ENCODE results near the gene FBN3. TPM values are rescaled to one million over a fixed set of nuclear protein-coding genes. Genes with fewer than 3 reads are reported as not detected.

FBN3 gene
- total RNA-seq, 4 donors from 2014 or later, result 0.06 to 32.8 TPM; not detected in 2

DNA sequence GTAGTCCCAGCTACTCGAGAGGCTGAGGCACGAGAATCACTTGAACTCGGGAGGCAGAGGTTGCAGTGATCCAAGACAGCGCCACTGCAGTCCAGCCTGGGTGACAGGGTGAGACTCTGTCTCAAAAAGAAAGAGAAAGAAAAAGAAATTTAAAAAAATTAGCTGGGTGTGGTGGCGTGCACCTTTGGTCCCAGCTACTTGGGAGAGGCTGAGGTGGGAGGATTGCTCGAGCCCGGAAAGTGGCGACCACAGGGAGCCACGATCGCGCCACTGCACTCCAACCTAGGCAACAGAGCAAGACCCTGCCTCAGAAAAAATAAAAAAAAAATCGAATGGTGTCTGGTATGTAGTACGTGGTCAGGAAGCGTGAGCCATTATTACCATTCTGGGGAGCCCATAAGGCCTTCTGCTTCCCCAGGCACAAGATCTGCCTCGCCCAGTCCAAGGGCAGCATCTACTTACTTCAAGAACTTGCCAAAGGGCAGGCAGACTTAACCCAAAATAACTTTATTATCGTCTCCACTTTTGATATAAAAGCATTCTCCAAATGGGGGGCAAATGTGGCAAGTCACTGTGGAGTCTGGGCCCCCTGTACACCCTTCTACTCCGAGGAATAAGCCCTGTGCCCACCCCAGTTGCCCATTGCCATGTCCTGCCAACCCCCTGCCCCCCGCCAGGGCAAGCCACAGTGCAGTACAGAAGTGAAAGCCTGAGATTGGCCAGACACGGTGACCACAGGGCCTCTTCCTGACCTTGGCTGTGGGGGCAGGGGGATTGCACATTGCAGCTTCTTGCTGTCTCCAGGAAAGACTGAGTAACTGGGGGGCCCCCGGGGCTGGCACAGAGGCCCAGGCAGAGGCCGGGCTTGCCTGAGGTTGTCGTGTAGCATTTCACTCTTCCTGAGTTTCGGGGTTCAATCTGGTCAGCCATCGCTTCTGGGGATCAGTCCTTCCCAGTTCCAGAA, 84.2 kb downstream of the FBN3 start:
- Histone ChIP-seq H3K27me3 (no peaks in the 10 kb centered on the region), H3K36me3 (no peaks in the 10 kb centered on the region), H3K9me3 (peaks cover 0 to 7% of the 10 kb centered on the region in 2 donors), H3K4me1 (no peaks in the 10 kb centered on the region), H3K4me3 (no peak overlapping the region), H3K27ac (no peak overlapping the region)
- intact Hi-C loops (cut with DNase I; ENCODE audit: low total_unique reads), result no loop called here
- DNase-seq, result no peak
- TF ChIP-seq POLR2A (IDR thresholded peaks at IDR 0.05), result no peak
- TF ChIP-seq CTCF (IDR thresholded peaks at IDR 0.05), result no peak

- intact Hi-C loops (cut with DNase I; ENCODE audit: low total_unique reads), result no loop called here
- Histone ChIP-seq H3K27ac (no peak overlapping the region), H3K9me3 (no peaks in the 10 kb centered on the region), H3K4me1 (no peaks in the 10 kb centered on the region), H3K4me3 (no peak overlapping the region), H3K27me3 (no peaks in the 10 kb centered on the region), H3K36me3 (no peaks in the 10 kb centered on the region)
- no peak for DNase-seq
- TF ChIP-seq POLR2A (IDR thresholded peaks at IDR 0.05) (no peak), CTCF (IDR thresholded peaks at IDR 0.05) (no peak)
These were observed 91.7 kb downstream of the FBN3 start for GRCh38 chr19:8057545-8058270.

DNA sequence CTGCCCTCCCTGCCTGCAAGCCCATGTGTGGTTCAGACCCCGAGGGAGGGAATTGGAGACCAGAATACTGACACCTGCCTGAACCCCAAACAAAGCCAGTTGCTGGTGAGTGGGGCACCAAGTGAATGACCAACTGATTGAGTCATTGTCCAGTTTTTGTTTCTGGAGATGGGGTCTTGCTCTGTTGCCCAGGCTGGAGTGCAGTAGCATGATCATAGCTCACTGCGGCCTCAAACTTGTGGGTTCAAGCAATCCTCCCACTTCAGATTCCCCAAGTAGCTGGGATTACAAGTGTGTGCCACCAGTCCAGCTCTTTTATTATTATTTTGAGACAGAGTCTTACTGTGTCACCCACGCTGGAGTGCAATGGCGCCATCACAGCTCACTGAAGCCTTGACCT, 92.9 kb downstream of the FBN3 start:
- intact Hi-C loops (cut with DNase I; ENCODE audit: low total_unique reads), result no loop called here
- Histone ChIP-seq H3K27me3 (no peaks in the 10 kb centered on the region), H3K4me1 (no peaks in the 10 kb centered on the region), H3K4me3 (no peak overlapping the region), H3K36me3 (no peaks in the 10 kb centered on the region), H3K27ac (no peak overlapping the region), H3K9me3 (no peaks in the 10 kb centered on the region)
- no peak for DNase-seq
- TF ChIP-seq POLR2A (IDR thresholded peaks at IDR 0.05) (no peak), CTCF (IDR thresholded peaks at IDR 0.05) (no peak)

GRCh38 chr19:8054169-8054568, 95.2 kb downstream of the FBN3 start:
- Histone ChIP-seq H3K4me1 (no peaks in the 10 kb centered on the region), H3K27ac (no peak overlapping the region), H3K27me3 (no peaks in the 10 kb centered on the region), H3K4me3 (no peak overlapping the region), H3K9me3 (no peaks in the 10 kb centered on the region), H3K36me3 (no peaks in the 10 kb centered on the region)
- DNase-seq, result no peak
- TF ChIP-seq POLR2A (IDR thresholded peaks at IDR 0.05) (no peak), CTCF (IDR thresholded peaks at IDR 0.05) (no peak)
- intact Hi-C loops (cut with DNase I; ENCODE audit: low total_unique reads), result no loop called here

GRCh38 chr19:8052464-8052859, 96.9 kb downstream of the FBN3 start, which contains the start of gene CCL25:
Gene CCL25 (plus strand): TSS chr19:8052760. CDS start chr19:8053050, 290 bp downstream.
- intact Hi-C loops (cut with DNase I; ENCODE audit: low total_unique reads), result no loop called here
- no peaks in the 10 kb centered on the region for H3K9me3 ChIP-seq
- no peaks in the 10 kb centered on the region for H3K4me1 ChIP-seq
- H3K4me3 ChIP-seq, result no peak within 1 kb of the TSS
- H3K36me3 ChIP-seq, result no peaks in the 10 kb centered on the region
- no peak within 1 kb of the TSS for H3K27ac ChIP-seq
- no peaks in the 10 kb centered on the region for H3K27me3 ChIP-seq
- TF ChIP-seq CTCF (IDR thresholded peaks at IDR 0.05), result no peak
- no peak for TF ChIP-seq POLR2A (IDR thresholded peaks at IDR 0.05)
- no peak for DNase-seq
